GM10266 (cell line): ENCODE results near the gene IL17RE.
"Not testable (repeated sequence)": the region's sequence is repeated elsewhere in the genome, so short reads cannot be mapped to it uniquely, and the experiment has no call there.

Source experiments
- DNase-seq: peaks from one replicate; pipeline ENCODE4 v3.0.0; 2012; ENCODE audit errors: extremely low spot score
- TF ChIP-seq, protein P1 (sequence below): IDR thresholded peaks from 2 replicates; pipeline ENCODE4 v1.5.1; 2012; ENCODE audit warnings: mild to moderate bottlenecking, low read depth; ENCODE audit not compliant: control insufficient read depth, insufficient read depth; ENCODE audit errors: missing control alignments

The IL17RE gene

DNA sequence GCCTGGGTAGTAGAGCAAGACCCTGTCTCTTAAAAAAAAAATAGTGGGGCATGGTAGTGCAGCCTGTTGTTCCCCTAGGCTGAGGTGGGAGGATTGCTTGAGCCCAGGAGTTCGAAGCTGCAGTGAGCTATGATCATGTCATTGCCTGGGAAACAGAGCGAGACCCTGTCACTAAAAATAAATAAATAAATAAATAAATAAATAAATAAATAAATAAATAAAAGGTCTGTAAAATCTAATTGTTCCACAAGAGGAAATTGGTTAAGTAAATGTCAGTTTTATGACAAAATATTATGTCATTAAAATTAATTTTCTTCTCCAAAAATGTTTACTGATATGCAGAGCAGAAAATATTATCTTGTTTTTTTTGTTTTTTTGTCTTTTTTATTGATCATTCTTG, 36.3 kb downstream of the IL17RE start:
- TF ChIP-seq, protein P1, sequence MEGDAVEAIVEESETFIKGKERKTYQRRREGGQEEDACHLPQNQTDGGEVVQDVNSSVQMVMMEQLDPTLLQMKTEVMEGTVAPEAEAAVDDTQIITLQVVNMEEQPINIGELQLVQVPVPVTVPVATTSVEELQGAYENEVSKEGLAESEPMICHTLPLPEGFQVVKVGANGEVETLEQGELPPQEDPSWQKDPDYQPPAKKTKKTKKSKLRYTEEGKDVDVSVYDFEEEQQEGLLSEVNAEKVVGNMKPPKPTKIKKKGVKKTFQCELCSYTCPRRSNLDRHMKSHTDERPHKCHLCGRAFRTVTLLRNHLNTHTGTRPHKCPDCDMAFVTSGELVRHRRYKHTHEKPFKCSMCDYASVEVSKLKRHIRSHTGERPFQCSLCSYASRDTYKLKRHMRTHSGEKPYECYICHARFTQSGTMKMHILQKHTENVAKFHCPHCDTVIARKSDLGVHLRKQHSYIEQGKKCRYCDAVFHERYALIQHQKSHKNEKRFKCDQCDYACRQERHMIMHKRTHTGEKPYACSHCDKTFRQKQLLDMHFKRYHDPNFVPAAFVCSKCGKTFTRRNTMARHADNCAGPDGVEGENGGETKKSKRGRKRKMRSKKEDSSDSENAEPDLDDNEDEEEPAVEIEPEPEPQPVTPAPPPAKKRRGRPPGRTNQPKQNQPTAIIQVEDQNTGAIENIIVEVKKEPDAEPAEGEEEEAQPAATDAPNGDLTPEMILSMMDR: no peak
- no peak for DNase-seq

DNA sequence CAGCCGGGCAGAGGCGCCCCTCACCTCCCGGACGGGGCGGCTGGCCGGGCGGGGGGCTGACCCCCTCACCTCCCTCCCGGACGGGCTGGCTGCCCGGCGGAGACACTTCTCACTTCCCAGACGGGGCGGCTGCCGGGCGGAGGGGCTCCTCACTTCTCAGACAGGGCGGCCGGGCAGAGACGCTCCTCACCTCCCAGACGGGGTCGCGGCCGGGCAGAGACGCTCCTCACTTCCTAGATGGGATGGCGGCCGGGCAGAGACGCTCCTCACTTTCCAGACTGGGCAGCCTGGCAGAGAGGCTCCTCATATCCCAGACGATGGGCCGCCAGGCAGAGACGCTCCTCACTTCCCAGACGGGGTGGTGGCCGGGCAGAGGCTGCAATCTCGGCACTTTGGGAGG, 37.3 kb downstream of the IL17RE start:
- not testable (repeated sequence) for DNase-seq

DNA sequence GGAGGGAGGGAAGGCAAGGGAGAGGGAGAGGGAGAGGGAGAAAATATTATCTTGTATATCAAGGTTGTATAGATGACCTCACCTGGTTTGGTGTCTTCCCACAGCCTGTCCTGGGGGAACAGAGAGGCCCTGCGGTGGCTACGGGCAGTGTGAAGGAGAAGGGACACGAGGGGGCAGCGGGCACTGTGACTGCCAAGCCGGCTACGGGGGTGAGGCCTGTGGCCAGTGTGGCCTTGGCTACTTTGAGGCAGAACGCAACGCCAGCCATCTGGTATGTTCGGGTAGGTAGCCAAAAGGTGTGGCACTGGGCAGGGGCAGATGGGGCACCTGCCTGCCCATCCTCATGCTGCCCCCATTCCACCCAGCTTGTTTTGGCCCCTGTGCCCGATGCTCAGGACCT, 38.1 kb downstream of the IL17RE start:
- no peak for DNase-seq
- TF ChIP-seq, protein P1: no peak

DNA sequence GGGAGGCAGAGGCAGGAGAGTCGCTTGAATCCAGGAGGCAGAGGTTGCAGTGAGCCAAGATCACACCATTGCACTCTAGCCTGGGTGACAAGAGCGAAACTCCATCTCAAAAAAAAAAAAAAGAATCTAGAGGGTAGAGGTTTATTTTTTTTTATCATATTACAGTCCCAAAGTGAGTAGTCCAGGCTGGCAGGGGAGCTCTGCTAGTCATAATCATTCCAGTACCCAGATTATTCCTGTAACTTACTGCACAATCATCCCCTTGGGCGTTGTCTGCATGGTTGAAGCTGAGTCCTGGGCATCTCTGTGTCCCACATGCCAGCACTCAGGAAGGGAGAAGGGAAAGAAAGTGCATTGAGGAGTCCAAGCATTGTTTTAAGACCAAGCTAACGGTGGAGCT, 39.5 kb downstream of the IL17RE start:
- no peak for DNase-seq
- TF ChIP-seq, protein P1: no peak

DNA sequence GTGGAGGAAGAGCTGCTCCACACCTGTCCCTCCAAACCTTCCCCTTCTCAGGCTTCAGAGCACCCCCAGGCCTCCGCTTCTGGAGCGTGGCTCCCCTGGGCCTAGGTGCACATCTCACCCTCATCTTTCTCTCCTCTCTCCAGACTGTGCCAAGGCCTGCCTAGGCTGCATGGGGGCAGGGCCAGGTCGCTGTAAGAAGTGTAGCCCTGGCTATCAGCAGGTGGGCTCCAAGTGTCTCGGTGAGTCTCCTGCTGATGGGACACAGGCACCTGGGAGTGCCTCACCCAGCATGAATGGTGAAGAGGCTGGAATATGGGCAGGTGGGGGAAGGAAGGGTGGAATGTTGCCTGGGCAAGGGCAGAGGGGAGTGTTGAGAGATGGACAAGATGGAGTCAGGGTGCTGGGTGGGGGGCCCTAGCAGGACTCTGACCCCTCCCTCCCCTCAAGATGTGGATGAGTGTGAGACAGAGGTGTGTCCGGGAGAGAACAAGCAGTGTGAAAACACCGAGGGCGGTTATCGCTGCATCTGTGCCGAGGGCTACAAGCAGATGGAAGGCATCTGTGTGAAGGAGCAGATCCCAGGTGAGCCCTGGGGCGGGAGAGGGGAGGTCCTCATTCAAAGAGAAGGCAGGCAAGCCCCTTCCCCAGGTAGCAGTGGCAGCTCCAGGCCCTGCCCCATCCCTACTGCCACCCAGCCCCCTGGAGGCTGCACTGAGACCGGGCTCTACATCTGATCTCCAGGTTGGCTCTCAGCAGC, 40.5 kb downstream of the IL17RE start:
- no peak for DNase-seq
- TF ChIP-seq, protein P1: no peak

DNA sequence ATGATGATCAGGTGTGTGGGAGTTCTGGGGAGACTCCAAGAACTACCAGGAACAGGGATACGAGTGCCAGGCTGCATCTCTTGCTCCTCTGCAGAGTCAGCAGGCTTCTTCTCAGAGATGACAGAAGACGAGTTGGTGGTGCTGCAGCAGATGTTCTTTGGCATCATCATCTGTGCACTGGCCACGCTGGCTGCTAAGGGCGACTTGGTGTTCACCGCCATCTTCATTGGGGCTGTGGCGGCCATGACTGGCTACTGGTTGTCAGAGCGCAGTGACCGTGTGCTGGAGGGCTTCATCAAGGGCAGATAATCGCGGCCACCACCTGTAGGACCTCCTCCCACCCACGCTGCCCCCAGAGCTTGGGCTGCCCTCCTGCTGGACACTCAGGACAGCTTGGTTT, 41.6 kb downstream of the IL17RE start:
- TF ChIP-seq, protein P1: no peak
- no peak for DNase-seq

DNA sequence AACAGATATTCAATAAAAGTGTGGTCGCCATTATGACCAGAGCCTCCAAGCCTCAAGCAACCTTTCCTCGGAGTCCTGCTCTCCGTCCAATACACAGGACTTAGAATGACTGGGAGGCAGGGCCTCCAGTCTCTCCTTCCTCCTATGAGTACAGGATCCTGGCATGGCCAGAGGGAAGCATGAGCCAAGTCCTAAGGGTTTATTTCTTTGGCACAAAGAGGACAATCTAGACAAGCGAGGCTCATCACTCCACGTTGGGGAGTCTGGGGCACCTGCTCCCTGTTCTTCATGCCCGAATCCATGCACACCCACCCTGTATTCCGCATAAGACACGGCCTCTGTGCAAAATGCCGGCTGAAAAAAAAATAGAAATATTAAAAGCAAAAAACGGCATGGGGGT, 42.7 kb downstream of the IL17RE start:
- DNase-seq: no peak
- TF ChIP-seq, protein P1: no peak
